Fibroblast of lung (primary cell): ENCODE results near the gene TBC1D22A. TPM values are rescaled to one million over a fixed set of nuclear protein-coding genes. Genes with fewer than 3 reads are reported as not detected.

Experiments
- DNase-seq, 2 donors: peaks; one replicate each; pipeline versions ENCODE4 v3.0.0 to v3.0.0-alpha.2; 2010; ENCODE audit warnings: low read depth in 2 of 2
- H2AFZ ChIP-seq: 2 replicates; pipeline ENCODE4 v1.5.1; 2012; ENCODE audit warnings: low read length, control low read depth, inconsistent platforms
- H3K27ac ChIP-seq: 2 replicates; pipeline ENCODE4 v1.5.1; 2011; ENCODE audit warnings: low read length, control low read depth; ENCODE audit not compliant: insufficient read depth
- H3K27me3 ChIP-seq: 2 replicates; pipeline ENCODE4 v1.5.1; 2011; ENCODE audit warnings: mild to moderate bottlenecking, low read length; ENCODE audit not compliant: control insufficient read depth, insufficient read depth
- H3K36me3 ChIP-seq: 2 replicates; pipeline ENCODE4 v1.5.1; 2011; ENCODE audit warnings: low read length; ENCODE audit not compliant: control insufficient read depth, insufficient read depth
- H3K4me1 ChIP-seq: 2 replicates; pipeline ENCODE4 v1.5.1; 2011; ENCODE audit warnings: low read length; ENCODE audit not compliant: control insufficient read depth, insufficient read depth; ENCODE audit errors: extremely low read depth
- H3K4me2 ChIP-seq: 2 replicates; pipeline ENCODE4 v1.5.1; 2011; ENCODE audit warnings: low read length, control low read depth; ENCODE audit not compliant: insufficient read depth; ENCODE audit errors: extremely low read depth
- H3K4me3 ChIP-seq, 4 experiments: fragments of 200-600 bp in 1 of 4; sonication (generic) in 1 of 4; replicated peaks in 1 of 4; 2 replicates each; pipeline ENCODE4 v1.5.1; 2011 to 2016; ENCODE audit warnings: low read length in 4 of 4, low read depth in 3 of 4, mild to moderate bottlenecking in 3 of 4, control low read depth in 2 of 4, inconsistent platforms in 1 of 4, mixed read lengths in 1 of 4; ENCODE audit not compliant: insufficient read depth in 1 of 4; ENCODE audit errors: control extremely low read depth in 1 of 4
- H3K79me2 ChIP-seq: 2 replicates; pipeline ENCODE4 v1.5.1; 2012; ENCODE audit warnings: mild to moderate bottlenecking, low read length, inconsistent platforms; ENCODE audit not compliant: control insufficient read depth, insufficient read depth
- H3K9ac ChIP-seq: 2 replicates; pipeline ENCODE4 v1.5.1; 2011; ENCODE audit warnings: mild to moderate bottlenecking, low read length, control low read depth; ENCODE audit not compliant: insufficient read depth
- H3K9me3 ChIP-seq: 2 replicates; pipeline ENCODE4 v1.5.1; 2012; ENCODE audit warnings: low read depth, low read length; ENCODE audit not compliant: control insufficient read depth, insufficient read depth
- H4K20me1 ChIP-seq: 2 replicates; pipeline ENCODE4 v1.5.1; 2011; ENCODE audit warnings: low read length; ENCODE audit not compliant: control insufficient read depth, insufficient read depth; ENCODE audit errors: extremely low read depth
- EZH2 ChIP-seq: IDR thresholded peaks from 2 replicates; pipeline ENCODE4 v1.5.1; 2012; ENCODE audit warnings: low read length, control low read depth, mild to moderate bottlenecking; ENCODE audit errors: missing control alignments
- polyA plus RNA-seq, 2 donors: library from polyadenylated mRNA; depleted of rRNA in 1 of 2; stranded (reverse) in 1 of 2; unstranded in 1 of 2; fragments of >200 nt; gene quantifications; 2 replicates each; pipeline ENCODE4 v1.2.1, GENCODE V29; 2011 to 2012; ENCODE audit warnings: missing spikeins in 1 of 2
- total RNA-seq: library from RNA; depleted of rRNA; stranded (reverse); fragments of >200 nt; gene quantifications from 2 replicates; pipeline ENCODE4 v1.2.1, GENCODE V29; 2014
- TF ChIP-seq, protein P1 (sequence below), 2 donors: IDR thresholded peaks in 1 of 2; conservative IDR thresholded peaks in 1 of 2; 1 replicate in 1 of 2; 2 replicates in 1 of 2; pipeline ENCODE4 v1.5.1; 2011 to 2012; ENCODE audit warnings: low read length in 2 of 2, control low read depth in 1 of 2, inconsistent platforms in 1 of 2, low read depth in 1 of 2, mild to moderate bottlenecking in 1 of 2

TBC1D22A gene
- total and polyA plus RNA-seq, 2 donors (not counting 1 experiment from before 2014, with no cell fraction given): 11.6 to 17.6 TPM

DNA sequence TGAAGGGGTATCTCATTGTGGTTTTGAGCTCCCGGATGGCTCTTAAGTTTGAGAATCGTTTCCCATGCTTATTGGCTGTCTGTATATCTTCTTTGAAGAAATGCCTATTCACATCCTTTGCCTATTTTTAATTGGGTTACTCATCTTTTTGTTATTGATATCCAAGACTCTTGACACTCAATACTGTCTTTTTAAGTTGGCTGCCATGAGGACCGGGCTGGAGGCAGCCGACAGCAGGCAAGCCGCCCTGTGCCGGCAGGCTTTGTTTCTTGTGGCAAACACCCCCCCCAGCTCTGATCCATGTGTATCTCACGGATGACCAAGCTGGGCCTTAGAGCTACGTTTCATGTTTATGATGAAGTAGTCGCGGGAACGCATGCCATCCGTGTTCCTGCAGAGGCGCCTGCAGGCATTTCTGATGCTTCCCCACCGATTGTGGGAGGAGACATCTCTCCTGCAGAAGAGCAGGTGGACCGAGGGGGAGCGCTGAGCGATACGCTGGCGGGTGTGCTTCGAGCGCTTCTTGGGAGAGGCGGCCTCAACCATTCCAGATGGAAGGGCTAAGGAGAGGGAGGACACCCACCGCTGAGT, 95.8 kb downstream of the TBC1D22A start:
- Histone ChIP-seq H3K4me2 (no peak overlapping the region), H2AFZ (no peak overlapping the region), H4K20me1 (no peaks in the 10 kb centered on the region), H3K9ac (no peak overlapping the region), H3K79me2 (no peaks in the 10 kb centered on the region), H3K27me3 (no peaks in the 10 kb centered on the region), H3K9me3 (no peaks in the 10 kb centered on the region), H3K27ac (no peak overlapping the region), H3K36me3 (no peaks in the 10 kb centered on the region), H3K4me1 (no peaks in the 10 kb centered on the region), H3K4me3 (no peak overlapping the region)
- no peak for TF ChIP-seq EZH2
- TF ChIP-seq, protein P1, sequence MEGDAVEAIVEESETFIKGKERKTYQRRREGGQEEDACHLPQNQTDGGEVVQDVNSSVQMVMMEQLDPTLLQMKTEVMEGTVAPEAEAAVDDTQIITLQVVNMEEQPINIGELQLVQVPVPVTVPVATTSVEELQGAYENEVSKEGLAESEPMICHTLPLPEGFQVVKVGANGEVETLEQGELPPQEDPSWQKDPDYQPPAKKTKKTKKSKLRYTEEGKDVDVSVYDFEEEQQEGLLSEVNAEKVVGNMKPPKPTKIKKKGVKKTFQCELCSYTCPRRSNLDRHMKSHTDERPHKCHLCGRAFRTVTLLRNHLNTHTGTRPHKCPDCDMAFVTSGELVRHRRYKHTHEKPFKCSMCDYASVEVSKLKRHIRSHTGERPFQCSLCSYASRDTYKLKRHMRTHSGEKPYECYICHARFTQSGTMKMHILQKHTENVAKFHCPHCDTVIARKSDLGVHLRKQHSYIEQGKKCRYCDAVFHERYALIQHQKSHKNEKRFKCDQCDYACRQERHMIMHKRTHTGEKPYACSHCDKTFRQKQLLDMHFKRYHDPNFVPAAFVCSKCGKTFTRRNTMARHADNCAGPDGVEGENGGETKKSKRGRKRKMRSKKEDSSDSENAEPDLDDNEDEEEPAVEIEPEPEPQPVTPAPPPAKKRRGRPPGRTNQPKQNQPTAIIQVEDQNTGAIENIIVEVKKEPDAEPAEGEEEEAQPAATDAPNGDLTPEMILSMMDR (conservative IDR thresholded peaks at IDR 0.05 in 1 of 2, IDR thresholded peaks at IDR 0.05 in 1 of 2; ENCODE audit: low read depth in 1 of 2, low read length in 2 of 2): no peak
- no peak for DNase-seq

DNA sequence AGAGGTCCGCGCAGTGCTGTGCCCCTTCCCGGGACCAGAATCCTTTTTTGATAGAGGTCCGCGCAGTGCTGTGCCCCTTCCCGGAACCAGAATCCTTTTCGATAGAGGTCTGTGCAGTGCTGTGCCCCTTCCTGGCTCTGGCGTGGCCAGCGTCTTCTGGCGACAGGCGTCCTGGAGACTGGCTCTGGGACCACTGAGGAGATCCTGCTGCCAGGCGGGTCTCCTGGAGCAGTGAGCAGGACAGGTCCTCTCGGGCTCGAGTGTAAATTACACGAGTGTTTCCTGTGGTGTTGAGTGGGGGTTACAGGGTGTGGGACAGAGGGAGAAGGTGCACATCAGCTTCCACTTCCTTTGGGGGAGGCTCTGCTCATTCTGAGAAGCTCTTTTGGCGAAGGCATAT, 98.1 kb downstream of the TBC1D22A start:
- Histone ChIP-seq H4K20me1 (no peaks in the 10 kb centered on the region), H3K27me3 (no peaks in the 10 kb centered on the region), H3K27ac (no peak overlapping the region), H3K9ac (no peak overlapping the region), H3K36me3 (no peaks in the 10 kb centered on the region), H3K4me3 (no peak overlapping the region), H3K4me1 (no peaks in the 10 kb centered on the region), H2AFZ (no peak overlapping the region), H3K9me3 (no peaks in the 10 kb centered on the region), H3K4me2 (no peak overlapping the region), H3K79me2 (no peaks in the 10 kb centered on the region)
- TF ChIP-seq, protein P1 (conservative IDR thresholded peaks at IDR 0.05 in 1 of 2, IDR thresholded peaks at IDR 0.05 in 1 of 2; ENCODE audit: low read depth in 1 of 2, low read length in 2 of 2): no peak
- TF ChIP-seq EZH2: no peak
- DNase-seq: no peak

DNA sequence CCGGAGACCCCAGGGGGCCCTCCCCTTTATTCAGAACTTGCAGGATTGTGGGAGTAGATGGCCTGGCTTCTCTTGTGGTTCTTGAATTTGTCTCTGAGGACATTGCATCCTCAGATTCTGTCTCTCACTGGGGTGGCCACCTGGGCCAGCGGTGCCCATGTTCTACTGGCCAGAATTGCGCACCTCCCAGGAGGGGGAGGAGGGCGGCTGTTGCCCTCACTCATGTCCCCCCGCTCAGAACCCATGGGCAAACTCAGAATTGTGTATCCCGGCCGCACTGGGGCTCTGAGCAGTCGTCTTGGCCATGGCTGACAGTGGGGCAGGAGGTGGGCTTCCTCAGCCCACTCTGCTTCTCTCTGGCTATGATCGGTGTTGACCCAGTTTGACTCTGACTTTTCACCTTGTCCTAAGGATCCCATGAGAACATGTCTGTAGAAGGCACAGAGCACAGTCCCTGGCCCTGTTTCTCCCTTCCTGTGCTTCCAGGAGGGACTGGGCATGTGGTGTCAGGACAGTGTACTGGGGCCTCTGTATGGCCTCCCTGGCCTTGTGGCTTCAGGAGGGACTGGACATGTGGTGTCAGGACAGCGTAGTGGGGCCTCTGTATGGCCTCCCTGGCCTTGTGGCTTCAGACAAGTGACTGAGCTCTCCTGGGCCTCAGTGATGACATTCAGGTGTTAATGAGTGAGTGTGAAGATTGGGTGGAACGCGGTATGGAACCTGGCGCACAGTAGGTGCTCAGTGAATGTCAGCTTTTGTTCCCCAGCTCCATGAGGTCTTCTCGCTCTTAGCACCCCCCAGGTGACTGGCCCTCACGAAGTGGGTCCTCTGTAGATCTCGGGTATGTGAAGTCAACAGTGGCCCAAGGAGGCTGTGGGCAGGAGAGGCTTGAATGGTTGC, 99.3 kb downstream of the TBC1D22A start:
- no peak overlapping the region for H3K4me3 ChIP-seq
- H2AFZ ChIP-seq: no peak overlapping the region
- no peak for DNase-seq
- H3K27me3 ChIP-seq: no peaks in the 10 kb centered on the region
- no peaks in the 10 kb centered on the region for H3K4me1 ChIP-seq
- H3K9ac ChIP-seq: no peak overlapping the region
- H3K36me3 ChIP-seq: no peaks in the 10 kb centered on the region
- H3K27ac ChIP-seq: no peak overlapping the region
- H3K4me2 ChIP-seq: no peak overlapping the region
- no peak for TF ChIP-seq EZH2
- TF ChIP-seq, protein P1 (conservative IDR thresholded peaks at IDR 0.05 in 1 of 2, IDR thresholded peaks at IDR 0.05 in 1 of 2; ENCODE audit: low read depth in 1 of 2, low read length in 2 of 2): no peak
- no peaks in the 10 kb centered on the region for H3K9me3 ChIP-seq
- H3K79me2 ChIP-seq: no peaks in the 10 kb centered on the region
- H4K20me1 ChIP-seq: no peaks in the 10 kb centered on the region
